Upper lobe of left lung (tissue), 6 donors: ENCODE measurements around the gene PPP2R5D. TPM values are rescaled to one million over a fixed set of nuclear protein-coding genes. Genes with fewer than 3 reads are reported as not detected.

ENCODE experiments used
- ATAC-seq, 2 donors: fragments of 200-7000 bp; cut with Tn5 transposase; one replicate each; pipeline ENCODE4 v1.9.1; 2022; ENCODE audit warnings: mild to moderate bottlenecking in 2 of 2, moderate library complexity in 2 of 2; ENCODE audit not compliant: low FRiP score in 2 of 2
- DNase-seq, 2 donors: peaks; one replicate each; pipeline ENCODE4 v3.0.0-alpha.2; 2019 to 2020
- H3K27ac ChIP-seq, 4 donors: fragments of 200-600 bp; sonication (generic); one replicate each; pipeline ENCODE4 v1.5.1; 2016 to 2019
- H3K27me3 ChIP-seq, 4 donors: fragments of 200-600 bp; sonication (generic); one replicate each; pipeline ENCODE4 v1.5.1; 2017 to 2019
- H3K36me3 ChIP-seq, 4 donors: fragments of 200-600 bp; sonication (generic); one replicate each; pipeline ENCODE4 v1.5.1; 2016 to 2019
- H3K4me1 ChIP-seq, 4 donors: fragments of 200-600 bp; sonication (generic); one replicate each; pipeline ENCODE4 v1.5.1; 2018 to 2019
- H3K4me3 ChIP-seq, 4 donors: fragments of 200-600 bp; sonication (generic); one replicate each; pipeline ENCODE4 v1.5.1; 2017 to 2019; ENCODE audit warnings: mild to moderate bottlenecking in 2 of 4, moderate library complexity in 1 of 4
- H3K9me3 ChIP-seq, 4 donors: fragments of 200-600 bp; sonication (generic); one replicate each; pipeline ENCODE4 v1.5.1; 2018 to 2019
- EP300 ChIP-seq, 4 donors: sonication (generic); formaldehyde crosslinking; IDR thresholded peaks; one replicate each; pipeline ENCODE4 v1.5.1; 2017; ENCODE audit warnings: antibody characterized with exemption in 4 of 4, control low read depth in 2 of 4
- POLR2A ChIP-seq, 4 donors: fragments of 450-650 bp; IDR thresholded peaks; one replicate each; pipeline ENCODE4 v1.5.1; 2016 to 2017; ENCODE audit warnings: antibody characterized with exemption in 4 of 4, mild to moderate bottlenecking in 2 of 4
- POLR2AphosphoS5 ChIP-seq, 2 donors: sonication (generic); formaldehyde crosslinking; IDR thresholded peaks; one replicate each; pipeline ENCODE4 v1.5.1; 2017; ENCODE audit warnings: antibody characterized with exemption in 2 of 2
- WGBS, 2 donors: methylation state at CpG; one replicate each; pipeline ENCODE4 v1.1.5; 2017 to 2018; 5-methylcytosine and 5-hydroxymethylcytosine counted together
- total RNA-seq, 6 donors: library from RNA; depleted of rRNA in 4 of 6; stranded (reverse); fragments of >200 nt in 4 of 6; gene quantifications; one replicate each; pipeline versions ENCODE4 v1.1.0 to v1.2.1, GENCODE V29; 2016 to 2021
- TF ChIP-seq, protein P1 (sequence below), 6 experiments: fragments of 450-650 bp in 4 of 6; fragments of 200-600 bp in 2 of 6; sonication (generic) in 2 of 6; IDR thresholded peaks; one replicate each; pipeline ENCODE4 v1.5.1; 2016 to 2019; ENCODE audit warnings: antibody characterized with exemption in 6 of 6
- donor health status: DM: no; HTN: no; CAD: no; lungs with moderate emphysema.
- donor health status: DM: no; HTN: yes; CAD: no; lungs with severe emphysema.

Gene PPP2R5D
- total RNA-seq, 6 donors from 2014 or later: 22.8 to 45.1 (median 27.3) TPM

DNA sequence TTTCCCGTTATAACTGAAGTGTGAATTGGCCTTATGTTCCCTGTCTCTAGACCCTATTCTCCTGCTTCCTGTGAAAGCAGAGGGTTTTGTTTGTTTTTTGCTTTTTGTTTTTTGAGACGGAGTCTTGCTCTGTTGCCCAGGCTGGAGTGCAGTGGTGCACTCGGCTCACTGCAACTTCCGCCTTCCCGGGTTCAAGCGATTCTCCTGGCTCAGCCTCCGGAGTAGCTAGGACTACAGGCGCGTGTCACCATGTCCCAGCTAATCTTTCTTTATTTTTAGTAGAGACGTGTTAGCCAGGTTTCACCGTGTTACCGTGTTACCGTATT lies 24.5 kb upstream of the PPP2R5D start:
- no peak for DNase-seq
- Histone ChIP-seq H3K27ac (peak overlapping the region in 2 of 4 donors; percentile 71 to 74), H3K27me3 (peaks cover 0 to 8% (median 0%) of the 10 kb centered on the region in 4 donors), H3K36me3 (peaks cover 4 to 22% (median 11%) of the 10 kb centered on the region in 4 donors), H3K4me1 (peaks cover 7 to 19% (median 13%) of the 10 kb centered on the region in 4 donors), H3K4me3 (peak overlapping the region in 3 of 4 donors; percentile 45 to 61 (median 54)), H3K9me3 (no peaks in the 10 kb centered on the region)
- peak in 1 of 2 donors; percentile 15 for ATAC-seq
- TF ChIP-seq, protein P1, sequence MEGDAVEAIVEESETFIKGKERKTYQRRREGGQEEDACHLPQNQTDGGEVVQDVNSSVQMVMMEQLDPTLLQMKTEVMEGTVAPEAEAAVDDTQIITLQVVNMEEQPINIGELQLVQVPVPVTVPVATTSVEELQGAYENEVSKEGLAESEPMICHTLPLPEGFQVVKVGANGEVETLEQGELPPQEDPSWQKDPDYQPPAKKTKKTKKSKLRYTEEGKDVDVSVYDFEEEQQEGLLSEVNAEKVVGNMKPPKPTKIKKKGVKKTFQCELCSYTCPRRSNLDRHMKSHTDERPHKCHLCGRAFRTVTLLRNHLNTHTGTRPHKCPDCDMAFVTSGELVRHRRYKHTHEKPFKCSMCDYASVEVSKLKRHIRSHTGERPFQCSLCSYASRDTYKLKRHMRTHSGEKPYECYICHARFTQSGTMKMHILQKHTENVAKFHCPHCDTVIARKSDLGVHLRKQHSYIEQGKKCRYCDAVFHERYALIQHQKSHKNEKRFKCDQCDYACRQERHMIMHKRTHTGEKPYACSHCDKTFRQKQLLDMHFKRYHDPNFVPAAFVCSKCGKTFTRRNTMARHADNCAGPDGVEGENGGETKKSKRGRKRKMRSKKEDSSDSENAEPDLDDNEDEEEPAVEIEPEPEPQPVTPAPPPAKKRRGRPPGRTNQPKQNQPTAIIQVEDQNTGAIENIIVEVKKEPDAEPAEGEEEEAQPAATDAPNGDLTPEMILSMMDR (IDR thresholded peaks at IDR 0.05): no peak
- TF ChIP-seq POLR2A (IDR thresholded peaks at IDR 0.05): no peak
- TF ChIP-seq POLR2AphosphoS5 (IDR thresholded peaks at IDR 0.05): no peak
- TF ChIP-seq EP300 (IDR thresholded peaks at IDR 0.05): no peak
- 18 to 38% methylated on average over 13 of the region's 13 CpGs for WGBS, 2 donors

GRCh38 chr6:42960243-42961019 lies 23.9 kb upstream of the PPP2R5D start, which contains the start of gene GNMT:
GNMT (plus strand) TSS chr6:42960754; CDS start chr6:42960768, 14 bp downstream.
- 7 to 15% methylated on average over 13 to 46 of the region's 62 CpGs for WGBS, 2 donors

DNA sequence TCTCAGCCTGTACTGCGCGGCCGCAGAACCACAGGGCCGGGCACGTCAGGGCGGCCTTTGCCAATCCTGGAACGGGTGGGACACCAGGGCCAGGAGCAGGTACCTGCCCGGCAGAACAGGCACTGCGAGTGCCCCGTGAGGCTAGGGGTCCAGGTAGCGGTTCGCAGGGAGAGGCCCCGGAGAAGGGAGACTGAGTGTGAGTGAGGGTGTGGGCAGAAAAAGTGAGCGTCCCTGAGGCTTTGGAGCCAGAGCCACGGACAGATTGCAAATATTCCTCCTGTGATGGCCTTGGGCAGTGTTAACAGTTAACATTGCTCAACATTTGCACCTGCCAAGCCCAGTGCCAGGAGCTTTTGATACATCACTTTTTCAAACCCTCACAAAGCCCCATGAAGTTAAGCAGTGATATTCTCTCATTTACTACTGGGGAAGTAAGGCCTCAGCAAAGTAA lies 23.3 kb upstream of the PPP2R5D start:
- Histone ChIP-seq H3K4me3 (peak overlapping the region; percentile 34 to 61 (median 50)), H3K4me1 (peaks cover 7 to 19% (median 13%) of the 10 kb centered on the region in 4 donors), H3K27ac (peak overlapping the region in 2 of 4 donors; percentile 71 to 74), H3K9me3 (no peaks in the 10 kb centered on the region), H3K27me3 (peaks cover 0 to 8% (median 0%) of the 10 kb centered on the region in 4 donors), H3K36me3 (peaks cover 5 to 34% (median 16%) of the 10 kb centered on the region in 4 donors)
- no peak for ATAC-seq
- no peak for DNase-seq
- no peak for TF ChIP-seq EP300 (IDR thresholded peaks at IDR 0.05)
- TF ChIP-seq POLR2AphosphoS5 (IDR thresholded peaks at IDR 0.05): no peak
- TF ChIP-seq POLR2A (IDR thresholded peaks at IDR 0.05): no peak
- WGBS, 2 donors: 29 to 47% methylated on average over 12 to 15 of the region's 15 CpGs

More at GRCh38 chr6:42960243-42961019, 23.9 kb upstream of the PPP2R5D start, which contains the start of gene GNMT:
- Histone ChIP-seq H3K36me3 (peaks cover 5 to 28% (median 15%) of the 10 kb centered on the region in 4 donors), H3K9me3 (no peaks in the 10 kb centered on the region), H3K4me3 (peak within 1 kb of the TSS; percentile 34 to 61 (median 50)), H3K27ac (peak within 1 kb of the TSS in 2 of 4 donors; percentile 71 to 74), H3K27me3 (peaks cover 0 to 8% (median 0%) of the 10 kb centered on the region in 4 donors), H3K4me1 (peaks cover 7 to 19% (median 13%) of the 10 kb centered on the region in 4 donors)
- peak; percentile 82 to 93 for ATAC-seq
- peak in 3 of 4 donors; percentile 36 to 69 (median 40) for TF ChIP-seq POLR2A (IDR thresholded peaks at IDR 0.05)
- peak in 1 of 2 donors; percentile 76 for TF ChIP-seq POLR2AphosphoS5 (IDR thresholded peaks at IDR 0.05)
- peak in 1 of 4 donors; percentile 30 for TF ChIP-seq EP300 (IDR thresholded peaks at IDR 0.05)
- TF ChIP-seq, protein P1 (IDR thresholded peaks at IDR 0.05): no peak
- DNase-seq: peak; percentile 90 to 95

- H3K27ac ChIP-seq: no peak overlapping the region
- H3K9me3 ChIP-seq: no peaks in the 10 kb centered on the region
- H3K36me3 ChIP-seq: peaks cover 5 to 42% (median 18%) of the 10 kb centered on the region in 4 donors
- ATAC-seq: no peak
- H3K4me3 ChIP-seq: no peak overlapping the region
- H3K4me1 ChIP-seq: peaks cover 7 to 19% (median 13%) of the 10 kb centered on the region in 4 donors
- TF ChIP-seq POLR2AphosphoS5 (IDR thresholded peaks at IDR 0.05) (no peak), POLR2A (IDR thresholded peaks at IDR 0.05) (no peak)
- TF ChIP-seq, protein P1 (IDR thresholded peaks at IDR 0.05): no peak
- peak in 1 of 2 donors; percentile 44 for DNase-seq
- peaks cover 0 to 8% (median 0%) of the 10 kb centered on the region in 4 donors for H3K27me3 ChIP-seq
- WGBS, 2 donors: 89 to 92% methylated on average over 9 to 12 of the region's 12 CpGs
These were observed 22.3 kb upstream of the PPP2R5D start for GRCh38 chr6:42962096-42962495.

- Histone ChIP-seq H3K4me3 (no peak overlapping the region), H3K4me1 (peaks cover 7 to 19% (median 13%) of the 10 kb centered on the region in 4 donors), H3K36me3 (peaks cover 5 to 47% (median 21%) of the 10 kb centered on the region in 4 donors), H3K9me3 (no peaks in the 10 kb centered on the region), H3K27ac (no peak overlapping the region), H3K27me3 (peaks cover 0 to 8% (median 0%) of the 10 kb centered on the region in 4 donors)
- 92 to 95% methylated on average over 7 to 13 of the region's 13 CpGs for WGBS, 2 donors
- TF ChIP-seq POLR2A (IDR thresholded peaks at IDR 0.05) (no peak), POLR2AphosphoS5 (IDR thresholded peaks at IDR 0.05) (no peak), EP300 (IDR thresholded peaks at IDR 0.05) (no peak)
- TF ChIP-seq, protein P1 (IDR thresholded peaks at IDR 0.05): no peak
- no peak for DNase-seq
- ATAC-seq: no peak
These were observed 21.7 kb upstream of the PPP2R5D start for GRCh38 chr6:42962502-42963178.
